T-helper 1 cell treated with Interleukin-12 subunit alpha and Interleukin-12 subunit beta and Interleukin-4 antibody, amounts not matched to agents 30 ng/mL and 1 ng/mL, for 36 hours (primary cell): ENCODE measurements around the gene LRRC45. TPM values are rescaled to one million over a fixed set of nuclear protein-coding genes. Genes with fewer than 3 reads are reported as not detected.

Source experiments
- intact Hi-C: fragments of 100-400 bp; cut with micrococcal nuclease; formaldehyde crosslinking; loops from one replicate; pipeline ENCODE4 v1.15.1; 2024
- total RNA-seq: library from RNA; stranded (reverse); gene quantifications from 2 replicates; pipeline ENCODE4 v1.2.3, GENCODE V29; 2022

The LRRC45 gene
- total RNA-seq, 1 donor from 2014 or later: 31.2 TPM

- intact Hi-C loops: loop anchor here (10.0 kb wide), 1 partner anchor 551 kb away; no protein-coding TSS in a partner anchor
Observed at GRCh38 chr17:82033359-82034085, 10.4 kb downstream of the LRRC45 start.

- intact Hi-C loops: loop anchor here (5.0 to 10.0 kb wide), 2 partner anchors 173 to 550 kb away; no protein-coding TSS in a partner anchor
Observed at GRCh38 chr17:82034371-82035011, 11.4 kb downstream of the LRRC45 start.

GRCh38 chr17:82035488-82035887 is 12.4 kb downstream of the LRRC45 start:
- intact Hi-C loops: loop anchor here (5.0 to 10.0 kb wide), 2 partner anchors 172 to 549 kb away; no protein-coding TSS in a partner anchor

GRCh38 chr17:82035956-82036633 is 13.0 kb downstream of the LRRC45 start:
- intact Hi-C loops: loop anchor here (2.0 to 10.0 kb wide), 3 partner anchors 171 to 549 kb away; partner anchors contain the start of gene NARF

- intact Hi-C loops: loop anchor here (1.0 to 10.0 kb wide), 9 partner anchors 13 to 548 kb away; partner anchors contain the start of genes DUS1L, FASN, GPS1 and LRRC45
Observed at GRCh38 chr17:82036634-82037091, 13.6 kb downstream of the LRRC45 start.

GRCh38 chr17:82037092-82037888 is 14.2 kb downstream of the LRRC45 start, which contains the start of gene DCXR:
Gene DCXR (minus strand): TSS chr17:82037697. CDS start chr17:82037682, 15 bp downstream.
- intact Hi-C loops: loop anchor here (1.0 to 10.0 kb wide), 9 partner anchors 14 to 548 kb away; partner anchors contain the start of genes DUS1L, FASN, GPS1 and LRRC45

- intact Hi-C loops: loop anchor here (1.0 to 10.0 kb wide), 9 partner anchors 13 to 547 kb away; partner anchors contain the start of genes DUS1L, FASN, GPS1 and LRRC45
Observed at GRCh38 chr17:82037889-82038195, 14.7 kb downstream of the LRRC45 start.

GRCh38 chr17:82038796-82039409 is 15.8 kb downstream of the LRRC45 start:
- intact Hi-C loops: loop anchor here (5.0 to 10.0 kb wide), 2 partner anchors 168 to 546 kb away; no protein-coding TSS in a partner anchor

- intact Hi-C loops: loop anchor here (5.0 to 10.0 kb wide), 2 partner anchors 168 to 545 kb away; no protein-coding TSS in a partner anchor
Observed at GRCh38 chr17:82039695-82040299, 16.7 kb downstream of the LRRC45 start.

GRCh38 chr17:82041144-82041814 is 18.2 kb downstream of the LRRC45 start:
- intact Hi-C loops: no loop called here

GRCh38 chr17:82042649-82043048 is 19.5 kb downstream of the LRRC45 start:
- intact Hi-C loops: no loop called here

GRCh38 chr17:82043507-82043906 is 20.4 kb downstream of the LRRC45 start:
- intact Hi-C loops: no loop called here

GRCh38 chr17:82045936-82046484 is 22.9 kb downstream of the LRRC45 start:
- intact Hi-C loops: no loop called here

- intact Hi-C loops: no loop called here
Observed at GRCh38 chr17:82046903-82047302, 23.8 kb downstream of the LRRC45 start.

- intact Hi-C loops: no loop called here
Observed at GRCh38 chr17:82047379-82047778, 24.3 kb downstream of the LRRC45 start.

GRCh38 chr17:82047914-82048570 is 24.9 kb downstream of the LRRC45 start:
- intact Hi-C loops: no loop called here

- intact Hi-C loops: no loop called here
Observed at GRCh38 chr17:82048571-82048971, 25.5 kb downstream of the LRRC45 start.

- intact Hi-C loops: no loop called here
Observed at GRCh38 chr17:82049106-82049505, 26.0 kb downstream of the LRRC45 start.
